HG03196 (cell line): ENCODE results near the gene INPPL1.
"Not testable (repeated sequence)": the region's sequence is repeated elsewhere in the genome, so short reads cannot be mapped to it uniquely, and the experiment has no call there.

Experiments
- ATAC-seq: cut with Tn5 transposase; IDR thresholded peaks from one replicate; pipeline ENCODE4 v1.9.1; 2021; ENCODE audit not compliant: unreplicated experiment

Gene INPPL1

GRCh38 chr11:72224564-72225410, at the start of gene INPPL1:
TSS of gene INPPL1 (plus strand) at chr11:72224767. CDS start at chr11:72224985, 218 bp downstream.
- no peak for ATAC-seq

GRCh38 chr11:72177656-72178055, 46.9 kb upstream of the INPPL1 start:
- ATAC-seq: no peak

GRCh38 chr11:72179049-72179803, 45.3 kb upstream of the INPPL1 start:
- ATAC-seq: no peak

- no peak for ATAC-seq
Measured at GRCh38 chr11:72179804-72180396, 44.7 kb upstream of the INPPL1 start.

GRCh38 chr11:72180892-72181552, 43.5 kb upstream of the INPPL1 start:
- ATAC-seq: not testable (repeated sequence)

- ATAC-seq: not testable (repeated sequence)
Measured at GRCh38 chr11:72181553-72181958, 43.0 kb upstream of the INPPL1 start.

GRCh38 chr11:72188267-72188666, 36.3 kb upstream of the INPPL1 start:
- ATAC-seq: no peak

GRCh38 chr11:72189455-72190250, 34.9 kb upstream of the INPPL1 start:
- no peak for ATAC-seq

GRCh38 chr11:72190631-72191071, 33.9 kb upstream of the INPPL1 start:
- ATAC-seq: no peak

- ATAC-seq: no peak
Measured at GRCh38 chr11:72191961-72192381, 32.6 kb upstream of the INPPL1 start, which contains the start of gene FOLR1. TSS of gene FOLR1 (plus strand) at chr11:72192140. CDS start at chr11:72192174, 34 bp downstream.

- no peak for ATAC-seq
Measured at GRCh38 chr11:72195518-72196270, 28.9 kb upstream of the INPPL1 start.

GRCh38 chr11:72201445-72201844, 23.1 kb upstream of the INPPL1 start:
- not testable (repeated sequence) for ATAC-seq

GRCh38 chr11:72202571-72202970, 22.0 kb upstream of the INPPL1 start:
- ATAC-seq: no peak

GRCh38 chr11:72203163-72203562, 21.4 kb upstream of the INPPL1 start:
- no peak for ATAC-seq

- ATAC-seq: no peak
Measured at GRCh38 chr11:72204886-72205285, 19.7 kb upstream of the INPPL1 start.

- not testable (repeated sequence) for ATAC-seq
Measured at GRCh38 chr11:72206794-72207193, 17.8 kb upstream of the INPPL1 start.

- no peak for ATAC-seq
Measured at GRCh38 chr11:72208281-72208680, 16.3 kb upstream of the INPPL1 start.

GRCh38 chr11:72209101-72209500, 15.5 kb upstream of the INPPL1 start:
- ATAC-seq: no peak

GRCh38 chr11:72216638-72217037, 7.9 kb upstream of the INPPL1 start, which contains the start of gene FOLR2:
TSS of gene FOLR2 (plus strand) at chr11:72216794. CDS start at chr11:72218585, 1,791 bp downstream.
- ATAC-seq: no peak
